ENCODE data around the gene PLPP4.

GRCh38 chr10:120573355-120573754 is 116.3 kb downstream of the PLPP4 start:
- TF ChIP-seq CTCF (IDR thresholded peaks at IDR 0.05) (no peak), POLR2A (IDR thresholded peaks at IDR 0.05) (no peak)
